Stimulated activated memory B cell treated with anti-CD40 and anti-IgM and Interleukin-4, amounts not matched to agents 10 μg/mL and 1 μg/mL and 100 μg/mL, for 72 hours (primary cell): ENCODE results near the gene ETNK2.
A peak's percentile ranks its signal among the peaks of the same experiment; 100 is the strongest.

Experiments
- ATAC-seq: fragments of 150-1000 bp; cut with Tn5 transposase; 2 replicates; pipeline ENCODE4 v1.10.0; 2021
- H3K27ac Mint-ChIP-seq: one replicate; pipeline ENCODE4 v1.8.0; 2022; ENCODE audit warnings: mild to moderate bottlenecking, mixed read lengths
- H3K27me3 Mint-ChIP-seq: one replicate; pipeline ENCODE4 v1.8.0; 2022; ENCODE audit warnings: mixed read lengths
- H3K36me3 Mint-ChIP-seq: one replicate; pipeline ENCODE4 v1.8.0; 2022; ENCODE audit warnings: mixed read lengths
- H3K4me1 Mint-ChIP-seq: one replicate; pipeline ENCODE4 v1.8.0; 2022; ENCODE audit warnings: mixed read lengths
- H3K4me3 Mint-ChIP-seq: one replicate; pipeline ENCODE4 v1.8.0; 2022; ENCODE audit warnings: mild to moderate bottlenecking, moderate library complexity, mixed read lengths
- H3K9me3 Mint-ChIP-seq: one replicate; pipeline ENCODE4 v1.8.0; 2022; ENCODE audit warnings: mixed read lengths

ETNK2 gene

DNA sequence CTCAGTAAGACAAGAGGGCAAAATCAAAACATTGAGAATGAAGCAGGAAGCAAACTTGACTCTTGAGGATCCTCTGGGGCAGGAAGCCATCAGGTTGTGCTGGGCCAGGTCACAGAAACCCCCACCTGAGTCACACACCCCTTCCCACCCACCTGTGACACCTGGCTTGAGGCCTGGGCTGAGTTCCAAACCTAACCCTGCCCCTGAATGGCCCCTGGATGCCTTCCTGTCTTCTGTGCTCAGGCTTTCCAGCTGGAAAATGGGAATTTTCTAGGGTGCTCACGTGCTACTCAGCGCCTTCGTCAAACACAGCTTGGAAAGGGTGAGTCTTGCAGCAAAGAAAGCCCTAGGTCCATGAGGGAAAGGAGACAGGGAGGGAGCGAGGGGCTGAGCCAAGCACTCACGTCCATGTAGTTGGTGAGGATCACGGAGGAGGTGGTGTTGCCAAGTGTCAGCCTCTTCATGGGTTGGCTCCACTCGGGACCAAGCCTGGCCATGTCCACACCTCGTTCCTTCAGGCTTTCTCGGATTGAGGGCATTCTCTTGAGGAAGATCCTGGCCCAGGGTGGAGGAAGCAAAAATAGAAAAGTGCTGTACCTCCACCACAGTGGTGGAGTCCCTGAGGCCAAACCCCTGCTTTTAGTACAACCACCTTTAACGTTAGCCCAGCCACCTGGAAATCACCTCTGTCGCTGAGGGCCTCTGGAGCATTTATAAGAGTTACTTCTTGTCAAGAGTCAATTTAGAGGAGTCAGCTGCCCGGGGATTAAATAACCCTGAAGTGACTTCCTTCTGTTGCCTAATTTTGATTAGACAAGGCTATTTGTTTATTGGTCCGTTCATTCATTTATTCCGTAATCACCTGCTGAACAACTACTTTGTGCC lies 10.0 kb upstream of the ETNK2 start:
- no peak overlapping the region for H3K4me3 Mint-ChIP-seq
- no peaks in the 10 kb centered on the region for H3K36me3 Mint-ChIP-seq
- no peak for ATAC-seq
- peaks cover 73% of the 10 kb centered on the region for H3K27me3 Mint-ChIP-seq
- H3K27ac Mint-ChIP-seq: no peak overlapping the region
- no peaks in the 10 kb centered on the region for H3K4me1 Mint-ChIP-seq
- no peaks in the 10 kb centered on the region for H3K9me3 Mint-ChIP-seq

DNA sequence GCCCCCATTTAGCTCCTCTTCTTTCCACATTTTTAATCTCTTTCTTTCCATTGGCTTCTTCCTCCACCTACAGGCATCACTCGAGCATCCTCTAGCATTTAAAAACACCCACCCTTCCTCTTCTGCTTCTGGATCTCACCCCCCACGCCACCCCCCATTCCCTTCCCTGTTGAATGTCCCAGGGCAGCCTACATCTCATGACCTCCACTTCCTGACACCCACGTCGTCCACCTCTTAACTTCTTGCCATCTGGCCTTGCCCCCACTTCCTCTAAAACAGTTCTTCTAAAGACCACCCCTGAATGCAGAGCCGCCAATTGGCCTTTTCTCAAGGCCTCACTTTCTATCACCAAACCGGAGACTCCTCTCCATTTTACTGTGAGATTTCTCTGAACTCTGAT lies 6.1 kb upstream of the ETNK2 start:
- Mint-ChIP-seq H3K27me3 (peaks cover 72% of the 10 kb centered on the region), H3K4me1 (no peaks in the 10 kb centered on the region), H3K36me3 (no peaks in the 10 kb centered on the region), H3K27ac (no peak overlapping the region), H3K9me3 (no peaks in the 10 kb centered on the region), H3K4me3 (no peak overlapping the region)
- ATAC-seq: no peak

DNA sequence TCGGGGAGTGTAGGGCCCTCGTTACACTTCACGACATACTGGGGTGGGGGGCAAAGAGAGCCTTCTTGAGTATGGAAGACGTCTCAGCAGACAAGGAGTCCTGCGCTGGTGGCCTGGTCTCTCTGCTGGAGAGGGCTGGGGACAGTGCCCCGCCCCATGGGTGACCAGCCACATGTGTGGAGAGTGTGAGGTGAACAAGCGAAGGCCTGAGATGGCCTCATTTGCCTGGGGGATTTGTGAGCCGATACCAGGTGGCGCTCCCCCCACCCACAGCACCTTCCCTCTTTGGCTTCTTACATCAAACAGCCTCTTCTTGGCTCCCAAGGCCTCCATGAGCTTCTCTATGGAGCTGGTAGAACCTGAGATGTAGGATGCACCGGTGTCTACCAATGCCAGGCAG lies 4.0 kb upstream of the ETNK2 start:
- Mint-ChIP-seq H3K4me1 (peaks cover 5% of the 10 kb centered on the region), H3K9me3 (no peaks in the 10 kb centered on the region), H3K36me3 (no peaks in the 10 kb centered on the region), H3K4me3 (no peak overlapping the region), H3K27ac (no peak overlapping the region), H3K27me3 (peaks cover 59% of the 10 kb centered on the region)
- no peak for ATAC-seq

DNA sequence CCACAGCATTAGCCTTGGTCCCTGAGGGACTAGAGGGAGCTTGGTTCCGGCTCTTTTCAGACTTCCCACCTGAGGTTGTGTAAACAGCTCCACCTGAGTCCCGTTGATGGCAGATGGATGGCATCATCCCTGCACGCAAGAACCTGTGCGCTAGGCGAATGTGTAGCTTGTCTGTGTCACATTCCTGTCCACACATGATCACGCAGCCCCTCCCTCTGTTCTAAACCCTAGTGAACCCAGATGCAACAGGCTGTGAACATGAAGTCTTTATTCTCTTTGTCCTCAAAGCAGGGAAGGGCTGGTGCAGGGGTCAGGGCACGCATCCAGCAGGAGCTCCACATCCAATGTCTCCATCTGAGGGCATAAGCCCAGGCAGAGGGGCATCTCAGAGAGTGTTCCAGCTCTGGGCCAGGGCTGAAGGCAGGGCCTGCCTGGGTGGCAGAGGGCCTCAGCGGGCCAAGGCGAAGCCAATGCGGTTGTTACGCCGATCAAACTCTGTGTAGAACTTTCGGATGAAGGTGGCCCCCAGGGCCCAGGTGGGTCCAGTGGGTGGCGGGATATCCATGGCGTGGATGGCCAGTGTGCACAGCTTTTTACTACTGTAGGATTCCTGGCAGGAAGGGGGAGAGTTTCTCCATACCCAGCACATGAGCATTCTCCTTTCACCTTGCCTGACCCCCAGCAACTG lies 2.9 kb upstream of the ETNK2 start:
- peaks cover 50% of the 10 kb centered on the region for H3K27me3 Mint-ChIP-seq
- H3K36me3 Mint-ChIP-seq: no peaks in the 10 kb centered on the region
- H3K9me3 Mint-ChIP-seq: no peaks in the 10 kb centered on the region
- no peak for ATAC-seq
- H3K4me1 Mint-ChIP-seq: peaks cover 5% of the 10 kb centered on the region
- no peak overlapping the region for H3K27ac Mint-ChIP-seq
- H3K4me3 Mint-ChIP-seq: no peak overlapping the region

DNA sequence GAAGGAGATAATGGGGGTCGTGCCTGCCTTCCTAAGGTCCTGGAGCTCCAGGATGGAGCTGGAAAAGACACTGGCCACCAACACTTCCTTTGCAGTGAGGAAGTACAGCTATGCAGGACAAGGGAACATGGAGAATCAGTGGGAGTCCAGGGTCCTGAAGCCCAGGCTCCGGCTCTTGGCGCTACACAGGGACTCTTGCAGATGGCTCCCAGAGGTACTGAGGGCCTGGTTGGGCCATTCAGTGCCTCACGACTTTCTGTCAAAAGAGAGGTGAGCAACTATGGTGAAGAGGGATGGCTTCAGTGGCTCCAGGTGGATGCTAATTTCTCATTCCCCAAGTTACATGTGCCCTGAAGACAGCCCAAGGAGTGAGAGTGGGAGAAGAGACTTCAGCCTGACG lies 1.8 kb upstream of the ETNK2 start:
- ATAC-seq: no peak
- H3K27me3 Mint-ChIP-seq: peaks cover 39% of the 10 kb centered on the region
- no peak overlapping the region for H3K27ac Mint-ChIP-seq
- peaks cover 13% of the 10 kb centered on the region for H3K4me1 Mint-ChIP-seq
- H3K9me3 Mint-ChIP-seq: no peaks in the 10 kb centered on the region
- no peak overlapping the region for H3K4me3 Mint-ChIP-seq
- H3K36me3 Mint-ChIP-seq: no peaks in the 10 kb centered on the region

DNA sequence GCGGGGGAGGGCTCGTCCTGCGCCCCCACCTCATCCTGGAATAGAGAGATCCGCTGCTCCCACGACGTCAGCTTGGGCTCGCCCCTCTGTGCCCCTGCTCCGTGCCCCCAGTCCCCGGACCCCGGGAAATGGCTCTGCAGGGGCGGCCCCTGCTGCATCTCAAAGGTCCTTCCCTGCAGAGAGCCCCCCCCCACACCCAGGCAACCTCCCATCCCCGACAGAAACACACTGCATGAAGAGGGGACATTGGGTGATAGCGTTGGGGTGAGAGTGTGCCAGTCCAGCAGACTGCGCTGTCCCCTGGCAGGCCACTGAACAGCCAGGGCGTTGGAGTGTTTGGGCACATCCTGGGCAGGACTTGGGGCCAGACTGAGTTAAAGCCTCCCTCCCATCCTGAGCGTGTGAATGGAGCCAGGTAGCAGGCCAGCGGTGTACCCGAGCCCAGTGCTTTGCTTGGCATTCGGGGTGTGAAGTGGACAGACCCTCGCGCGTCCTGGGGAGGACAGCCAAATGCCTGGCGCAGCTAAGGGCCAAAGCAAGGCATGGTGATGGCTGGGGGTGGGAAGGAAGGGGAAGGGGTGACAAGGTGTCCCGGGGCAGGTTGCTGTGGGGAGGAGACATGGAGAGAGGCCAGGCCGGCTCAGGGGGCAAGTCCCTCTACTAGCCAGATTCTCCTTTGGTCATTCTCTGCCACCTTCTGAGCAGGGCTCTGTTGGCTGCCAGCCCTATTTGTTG lies 633 bp upstream of the ETNK2 start:
- Mint-ChIP-seq H3K4me1 (peaks cover 16% of the 10 kb centered on the region), H3K36me3 (no peaks in the 10 kb centered on the region), H3K27me3 (peaks cover 33% of the 10 kb centered on the region), H3K9me3 (no peaks in the 10 kb centered on the region), H3K4me3 (peak overlapping the region; percentile 66), H3K27ac (no peak overlapping the region)
- no peak for ATAC-seq

DNA sequence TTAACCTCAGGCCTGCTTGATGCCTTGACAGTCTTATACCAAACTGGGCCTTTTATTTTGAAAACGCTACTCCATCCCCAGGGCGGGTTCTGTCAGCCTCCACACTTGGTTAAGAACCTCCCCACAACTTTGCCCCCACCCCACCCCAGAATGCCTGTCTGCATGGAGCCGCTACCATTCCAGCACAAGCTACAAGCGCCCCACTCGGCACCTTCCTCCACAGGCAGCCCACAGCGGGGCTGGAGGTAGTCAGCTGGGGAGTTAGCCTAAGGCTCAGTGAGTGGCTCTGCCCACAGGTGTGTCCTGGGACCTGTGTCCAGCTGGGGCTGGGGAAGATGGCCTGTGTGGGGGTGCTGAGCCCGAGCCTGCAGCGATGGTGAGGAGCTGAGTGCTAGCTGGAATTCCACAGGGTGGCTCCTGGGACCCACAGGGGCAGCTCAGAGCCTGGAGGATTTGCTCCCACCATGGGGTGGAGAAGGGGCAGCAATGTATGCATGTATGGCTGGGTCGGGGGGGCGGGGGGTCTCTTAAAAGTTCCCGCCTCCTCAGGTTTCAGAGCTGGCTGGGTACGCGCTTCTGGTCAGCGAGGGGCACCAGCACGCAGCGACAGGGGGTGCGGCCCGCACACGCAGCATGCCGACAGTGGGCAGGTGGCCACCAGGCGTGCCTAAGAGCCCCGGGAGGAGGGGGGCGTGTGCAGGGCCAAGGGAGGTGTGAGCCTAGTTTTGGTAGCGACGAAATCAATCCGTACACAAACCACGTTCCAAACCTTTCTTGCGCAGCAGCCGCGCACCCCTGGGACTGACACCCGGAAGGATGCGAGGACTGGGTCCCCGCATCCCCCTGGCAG lies 917 bp downstream of the ETNK2 start:
- Mint-ChIP-seq H3K36me3 (no peaks in the 10 kb centered on the region), H3K9me3 (no peaks in the 10 kb centered on the region), H3K4me1 (peaks cover 16% of the 10 kb centered on the region), H3K27ac (no peak overlapping the region), H3K4me3 (peak overlapping the region; percentile 72), H3K27me3 (peaks cover 27% of the 10 kb centered on the region)
- ATAC-seq: no peak

DNA sequence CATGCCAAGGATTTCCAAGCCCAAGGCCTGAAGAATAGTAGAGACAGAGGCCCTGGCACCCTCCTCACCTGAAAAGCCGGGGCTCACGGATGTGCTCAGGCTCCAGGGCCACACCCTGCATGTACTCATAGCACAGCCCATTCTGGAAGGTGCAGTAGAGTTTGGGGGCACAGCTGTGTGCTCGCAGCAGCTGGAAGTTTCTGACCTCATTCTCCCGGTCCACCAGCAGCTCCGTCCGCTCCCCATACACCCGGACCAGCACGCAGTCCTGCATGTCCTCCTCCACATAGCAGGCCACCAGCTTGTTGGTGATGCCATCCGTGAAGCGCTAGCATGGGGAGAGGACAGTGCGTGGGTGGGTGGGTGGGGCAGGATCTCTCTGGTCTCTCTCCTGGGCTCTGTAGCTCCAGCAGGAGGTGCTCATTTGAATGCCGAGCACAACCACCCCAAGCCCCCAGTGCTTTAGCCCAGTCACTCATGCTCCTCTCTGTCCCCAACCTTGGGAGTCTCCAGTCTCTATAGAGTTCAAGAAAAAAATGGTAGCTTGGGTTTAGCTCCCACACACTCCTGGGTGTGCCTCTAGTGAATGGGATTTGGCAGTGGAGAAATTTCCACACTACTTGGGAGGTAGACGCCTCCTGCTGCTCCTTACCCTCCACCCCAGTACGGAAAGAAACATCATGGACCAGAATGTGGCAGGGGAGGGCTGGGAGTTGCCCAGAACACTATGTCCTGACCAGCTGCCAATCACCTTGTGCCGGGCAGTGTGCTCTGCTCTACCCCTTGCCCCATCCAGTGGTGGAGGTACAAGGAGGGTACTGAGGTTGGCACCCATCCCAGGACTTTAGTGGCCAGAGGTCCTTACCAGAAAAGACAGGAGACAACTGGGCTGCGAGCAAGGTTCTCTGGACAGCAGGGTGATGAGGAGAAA lies 1.9 kb downstream of the ETNK2 start:
- no peaks in the 10 kb centered on the region for H3K36me3 Mint-ChIP-seq
- H3K4me3 Mint-ChIP-seq: no peak overlapping the region
- H3K27me3 Mint-ChIP-seq: peaks cover 26% of the 10 kb centered on the region
- H3K9me3 Mint-ChIP-seq: no peaks in the 10 kb centered on the region
- no peak overlapping the region for H3K27ac Mint-ChIP-seq
- ATAC-seq: no peak
- H3K4me1 Mint-ChIP-seq: peaks cover 16% of the 10 kb centered on the region

DNA sequence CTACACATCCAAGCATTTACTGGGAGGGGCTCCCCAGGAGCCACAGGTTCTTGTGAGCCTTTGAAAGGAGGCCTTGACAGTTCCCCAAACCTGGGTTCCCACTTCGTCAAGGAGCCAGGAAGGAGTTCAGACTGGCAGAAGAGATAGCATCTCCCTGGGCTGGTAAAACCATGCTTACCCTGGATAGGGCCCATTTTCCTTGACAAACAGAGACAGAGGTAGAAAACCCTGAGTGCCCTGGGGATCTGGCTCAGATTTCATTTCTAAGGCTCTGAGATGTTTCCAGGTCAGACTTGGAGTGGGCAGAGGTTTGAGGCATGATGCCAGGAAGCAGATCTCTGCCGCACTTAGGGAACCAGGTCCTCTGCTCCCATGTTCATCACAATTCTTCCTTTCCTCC lies 2.7 kb downstream of the ETNK2 start:
- no peak overlapping the region for H3K4me3 Mint-ChIP-seq
- H3K4me1 Mint-ChIP-seq: peaks cover 16% of the 10 kb centered on the region
- H3K27me3 Mint-ChIP-seq: peaks cover 26% of the 10 kb centered on the region
- H3K27ac Mint-ChIP-seq: no peak overlapping the region
- H3K9me3 Mint-ChIP-seq: no peaks in the 10 kb centered on the region
- no peak for ATAC-seq
- no peaks in the 10 kb centered on the region for H3K36me3 Mint-ChIP-seq

DNA sequence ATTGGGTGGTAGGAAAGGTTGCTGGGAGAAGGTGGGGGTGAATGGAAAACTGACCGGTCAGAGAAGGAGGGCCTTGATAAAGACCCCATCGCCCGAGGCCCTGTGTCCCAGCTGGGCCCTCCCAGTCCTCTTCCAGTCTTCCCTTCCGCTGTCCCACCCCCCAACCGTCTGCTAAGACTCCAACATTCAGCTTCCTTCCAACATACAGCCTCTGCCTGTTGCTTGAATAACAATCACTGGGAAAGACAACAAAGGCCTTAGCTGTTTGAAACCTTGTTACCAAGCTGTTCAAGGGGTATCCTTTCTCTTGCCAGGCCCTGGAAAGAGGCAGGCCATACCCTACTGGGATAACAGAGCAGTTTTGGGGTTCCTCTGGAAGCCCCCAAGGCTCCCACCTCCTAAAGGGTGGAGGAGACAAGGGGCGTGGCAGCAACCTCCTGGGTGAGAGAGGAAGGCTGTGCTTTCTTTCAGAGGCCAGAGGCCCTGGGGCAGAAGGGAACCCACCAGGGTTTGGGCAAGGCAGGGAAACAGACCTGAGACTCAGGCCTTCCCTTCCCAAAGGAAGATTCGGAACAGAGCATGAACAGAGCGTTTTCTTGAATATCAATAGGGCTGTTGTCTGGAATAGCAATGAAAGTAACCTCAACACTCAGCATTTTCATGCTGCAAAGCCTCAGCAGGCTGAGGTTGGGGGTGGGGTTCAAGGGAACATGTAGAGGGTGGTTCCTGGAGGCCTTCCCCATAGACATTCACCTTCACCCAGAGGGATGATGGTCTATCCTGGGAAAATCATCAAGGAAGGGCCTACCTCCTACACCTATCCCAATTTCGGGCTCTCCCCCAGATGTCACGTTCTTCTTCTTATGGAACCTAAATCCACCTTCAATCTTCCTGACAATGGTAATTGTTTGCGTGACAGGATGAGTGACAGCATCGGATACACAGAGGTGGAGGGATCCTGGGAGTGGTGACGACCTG lies 4.1 kb downstream of the ETNK2 start:
- Mint-ChIP-seq H3K4me3 (no peak overlapping the region), H3K9me3 (no peaks in the 10 kb centered on the region), H3K27ac (no peak overlapping the region), H3K4me1 (peaks cover 16% of the 10 kb centered on the region), H3K27me3 (peaks cover 23% of the 10 kb centered on the region), H3K36me3 (no peaks in the 10 kb centered on the region)
- ATAC-seq: no peak

DNA sequence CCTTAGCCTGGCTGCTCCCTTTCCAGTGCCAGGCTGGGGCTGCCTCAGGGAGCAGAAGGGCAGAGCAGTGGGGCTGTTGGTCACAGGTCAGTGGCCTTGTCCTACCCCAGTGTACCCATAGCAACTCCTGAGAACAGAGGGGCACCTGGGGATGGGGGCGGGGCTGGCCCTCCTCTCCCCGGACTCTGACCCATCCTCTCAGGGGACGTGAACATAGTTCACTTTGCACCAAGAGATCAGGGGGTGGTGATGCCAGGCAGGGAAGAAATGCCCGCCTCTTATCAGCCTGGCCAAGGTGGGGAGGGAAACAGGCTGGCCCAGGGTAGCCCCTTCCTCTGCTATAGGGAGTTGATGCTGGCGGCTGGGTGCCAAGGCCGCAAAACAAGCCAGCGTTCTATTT lies 4.9 kb downstream of the ETNK2 start:
- H3K36me3 Mint-ChIP-seq: no peaks in the 10 kb centered on the region
- H3K9me3 Mint-ChIP-seq: no peaks in the 10 kb centered on the region
- H3K27me3 Mint-ChIP-seq: peaks cover 23% of the 10 kb centered on the region
- no peak for ATAC-seq
- no peak overlapping the region for H3K4me3 Mint-ChIP-seq
- H3K27ac Mint-ChIP-seq: no peak overlapping the region
- peaks cover 11% of the 10 kb centered on the region for H3K4me1 Mint-ChIP-seq

DNA sequence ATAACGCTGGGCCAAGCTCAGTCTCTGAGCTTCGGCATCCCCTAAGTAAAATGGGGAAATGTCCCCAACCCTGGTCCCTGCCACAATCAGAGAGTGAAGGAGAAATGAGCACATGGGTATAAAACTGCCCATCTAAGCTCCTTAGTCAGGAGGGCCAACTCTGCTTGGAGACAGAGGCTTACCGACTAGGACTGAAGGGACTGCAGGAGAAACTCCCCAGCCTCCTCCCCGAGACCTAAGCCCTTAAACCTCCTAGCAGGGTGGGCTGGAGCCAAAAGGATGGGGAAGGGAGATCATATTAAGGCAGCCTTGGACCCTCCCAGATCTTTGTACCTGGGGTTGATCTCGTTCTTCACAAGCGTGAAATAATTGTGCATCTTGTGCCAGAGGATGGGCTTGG lies 5.5 kb downstream of the ETNK2 start:
- ATAC-seq: no peak
- Mint-ChIP-seq H3K36me3 (no peaks in the 10 kb centered on the region), H3K27me3 (peaks cover 27% of the 10 kb centered on the region), H3K4me3 (no peak overlapping the region), H3K4me1 (peaks cover 11% of the 10 kb centered on the region), H3K27ac (no peak overlapping the region), H3K9me3 (no peaks in the 10 kb centered on the region)

DNA sequence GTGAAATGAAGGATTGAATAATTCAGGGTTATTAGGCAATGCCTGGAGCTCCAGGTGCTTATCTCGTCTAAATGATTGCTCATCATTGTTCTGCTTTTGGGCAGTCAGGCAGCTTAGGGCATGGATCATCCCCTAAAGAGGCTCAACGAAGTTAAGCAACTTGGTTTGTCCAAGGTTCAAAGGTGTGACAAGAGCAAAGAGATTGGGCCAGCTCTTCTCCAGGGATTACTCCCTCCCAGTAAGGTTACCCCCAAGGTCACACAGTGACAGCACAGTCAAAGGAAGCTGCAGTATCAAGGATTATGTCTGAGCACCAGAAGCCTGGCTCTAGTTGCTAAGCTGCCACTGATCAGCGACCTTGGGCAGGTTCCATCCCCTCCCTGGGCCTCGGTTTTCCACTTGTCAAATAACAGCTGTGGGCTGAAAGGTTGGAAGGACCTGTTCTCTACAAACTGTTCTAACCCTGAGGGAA lies 6.8 kb downstream of the ETNK2 start:
- H3K4me1 Mint-ChIP-seq: peaks cover 11% of the 10 kb centered on the region
- no peaks in the 10 kb centered on the region for H3K36me3 Mint-ChIP-seq
- peaks cover 30% of the 10 kb centered on the region for H3K27me3 Mint-ChIP-seq
- no peak for ATAC-seq
- H3K27ac Mint-ChIP-seq: no peak overlapping the region
- peaks cover 2% of the 10 kb centered on the region for H3K9me3 Mint-ChIP-seq
- no peak overlapping the region for H3K4me3 Mint-ChIP-seq
